Measurements from ENCODE around the gene PPEF2. TPM values are rescaled to one million over a fixed set of nuclear protein-coding genes. Genes with fewer than 3 reads are reported as not detected.
"Not testable (repeated sequence)": the region's sequence is repeated elsewhere in the genome, so short reads cannot be mapped to it uniquely, and the experiment has no call there.

PPEF2 gene
- total RNA-seq, 1 experiment from 2014 or later = not detected

DNA sequence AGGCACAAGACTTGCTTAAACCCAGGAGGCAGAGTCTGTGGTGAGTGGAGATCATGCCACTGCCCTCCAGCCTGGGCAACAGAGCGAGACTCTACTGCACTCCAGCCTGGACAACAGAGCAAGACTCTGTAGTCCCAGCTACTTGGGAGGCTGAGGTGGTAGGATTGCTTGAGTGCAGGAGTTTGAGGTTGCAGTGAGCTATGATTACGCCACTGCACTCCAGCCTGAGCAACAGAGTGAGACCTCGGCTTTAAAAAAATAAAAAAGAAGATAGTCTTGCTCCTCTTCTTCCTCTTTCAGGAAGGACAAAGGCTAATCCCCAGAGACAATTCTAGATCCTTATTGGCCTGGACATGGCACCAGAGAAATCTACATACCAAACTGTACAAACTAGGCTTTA is 5.7 kb upstream of the PPEF2 start:
- in situ Hi-C loops (cut with HindIII; ENCODE audit: low sequenced_read_pairs) = no loop called here
- no peak for DNase-seq (ENCODE audit: low spot score)

DNA sequence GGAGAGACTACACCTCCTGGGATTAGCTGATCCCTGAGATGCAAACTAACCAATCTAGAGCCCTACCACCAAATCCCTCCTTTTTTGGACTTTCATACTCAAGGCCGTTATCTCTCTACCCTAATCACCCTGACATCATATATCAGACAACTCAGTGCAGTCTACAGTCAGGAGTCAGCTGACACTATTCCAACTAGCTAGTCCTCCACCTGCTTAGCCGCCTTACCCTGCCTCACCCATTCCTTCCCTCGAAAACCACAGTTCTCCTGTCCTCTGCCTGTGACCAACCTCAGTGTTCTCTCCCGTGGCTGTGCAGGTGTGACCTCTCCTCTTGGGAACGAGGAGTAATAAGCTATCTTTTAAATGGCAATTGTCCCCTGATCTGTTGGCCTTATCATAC is 1.8 kb upstream of the PPEF2 start:
- in situ Hi-C loops (cut with HindIII; ENCODE audit: low sequenced_read_pairs) = no loop called here
- no peak for DNase-seq (ENCODE audit: low spot score)

DNA sequence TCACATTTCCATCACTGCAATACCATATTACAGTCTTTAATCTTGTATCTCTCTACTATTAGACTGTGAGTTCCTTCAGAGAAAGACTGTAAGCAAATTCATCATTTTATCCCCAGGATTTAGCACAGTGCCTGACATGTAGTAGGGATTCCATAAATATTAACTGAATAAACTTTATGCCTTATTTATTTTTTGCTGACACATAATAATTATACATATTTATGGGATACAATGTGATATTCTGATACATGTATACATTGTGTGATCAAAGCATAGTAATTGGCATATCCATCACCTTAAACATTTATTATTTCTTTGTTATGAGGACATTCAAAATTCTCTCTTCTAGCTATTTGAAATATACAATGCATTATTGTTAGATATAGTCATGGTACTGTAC is 3.7 kb downstream of the PPEF2 start:
- no peak for DNase-seq (ENCODE audit: low spot score)
- in situ Hi-C loops (cut with HindIII; ENCODE audit: low sequenced_read_pairs) = no loop called here

DNA sequence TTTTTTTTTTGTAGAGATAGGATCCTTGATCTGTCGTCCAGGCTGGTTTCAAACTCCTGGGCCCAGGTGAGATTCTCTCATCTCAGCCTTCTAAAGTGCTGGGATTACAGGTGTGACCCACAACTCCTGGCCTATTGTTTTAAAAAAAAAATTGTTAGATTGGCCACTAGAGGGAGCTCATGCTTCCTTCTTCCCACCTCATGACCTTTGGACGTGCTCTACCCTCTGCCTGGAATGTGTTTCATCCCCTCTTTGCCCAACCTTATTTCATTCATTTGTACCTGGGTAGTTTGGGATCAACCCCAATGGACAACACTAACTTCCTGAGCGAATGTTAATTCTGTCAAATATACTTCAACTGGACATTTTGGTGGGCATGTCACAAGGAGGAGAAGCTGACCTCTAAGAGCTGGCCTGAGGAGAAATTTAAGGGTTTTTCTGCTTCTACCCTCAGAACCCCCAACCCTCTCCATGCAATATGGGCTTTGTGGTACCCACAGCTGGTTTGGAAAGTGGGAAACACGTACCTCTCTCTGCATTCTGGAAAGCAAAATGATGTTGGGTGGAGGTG is 6.4 kb downstream of the PPEF2 start:
- peak; percentile 22 for DNase-seq (ENCODE audit: low spot score)
- in situ Hi-C loops (cut with HindIII; ENCODE audit: low sequenced_read_pairs) = no loop called here

DNA sequence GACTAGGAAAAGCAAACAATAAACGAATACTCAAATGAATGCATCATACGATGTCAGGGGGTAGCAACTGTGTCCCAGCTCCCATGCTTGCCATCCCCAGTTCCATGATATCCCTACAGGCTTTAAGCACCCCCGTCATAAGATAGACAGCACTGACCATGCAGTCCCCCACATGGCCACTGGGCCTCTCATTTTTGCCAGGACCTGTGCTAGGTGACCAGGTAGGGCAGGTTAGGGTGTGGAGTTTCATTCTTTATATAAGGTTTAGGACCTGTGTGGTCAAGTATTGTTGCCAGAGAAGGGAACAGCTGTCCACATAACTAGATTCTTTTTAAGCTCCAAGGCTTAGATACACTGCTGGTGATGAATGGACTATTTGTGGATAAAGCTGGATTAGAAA is 9.7 kb downstream of the PPEF2 start:
- no peak for DNase-seq (ENCODE audit: low spot score)
- in situ Hi-C loops (cut with HindIII; ENCODE audit: low sequenced_read_pairs) = no loop called here

DNA sequence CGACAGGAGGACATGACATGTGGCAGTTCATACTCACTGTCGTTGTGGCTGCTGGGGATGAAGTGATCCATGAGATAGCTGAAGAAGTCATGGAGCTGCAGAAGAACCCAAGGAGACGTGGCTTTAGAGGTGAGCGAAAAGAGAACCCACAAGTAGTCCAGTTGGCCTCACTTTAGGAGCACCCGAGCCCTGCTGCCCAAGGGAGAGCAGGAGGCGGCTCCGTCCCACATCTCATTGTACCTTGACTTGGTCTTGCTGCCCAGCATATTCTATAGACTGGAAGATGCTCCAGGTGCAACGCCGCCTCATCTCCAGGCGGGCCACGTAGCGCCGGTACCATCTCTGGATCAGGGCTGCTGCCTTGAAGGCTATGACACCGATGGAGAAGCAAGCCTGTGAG is 10.6 kb downstream of the PPEF2 start:
- in situ Hi-C loops (cut with HindIII; ENCODE audit: low sequenced_read_pairs) = no loop called here
- DNase-seq (ENCODE audit: low spot score) = no peak

DNA sequence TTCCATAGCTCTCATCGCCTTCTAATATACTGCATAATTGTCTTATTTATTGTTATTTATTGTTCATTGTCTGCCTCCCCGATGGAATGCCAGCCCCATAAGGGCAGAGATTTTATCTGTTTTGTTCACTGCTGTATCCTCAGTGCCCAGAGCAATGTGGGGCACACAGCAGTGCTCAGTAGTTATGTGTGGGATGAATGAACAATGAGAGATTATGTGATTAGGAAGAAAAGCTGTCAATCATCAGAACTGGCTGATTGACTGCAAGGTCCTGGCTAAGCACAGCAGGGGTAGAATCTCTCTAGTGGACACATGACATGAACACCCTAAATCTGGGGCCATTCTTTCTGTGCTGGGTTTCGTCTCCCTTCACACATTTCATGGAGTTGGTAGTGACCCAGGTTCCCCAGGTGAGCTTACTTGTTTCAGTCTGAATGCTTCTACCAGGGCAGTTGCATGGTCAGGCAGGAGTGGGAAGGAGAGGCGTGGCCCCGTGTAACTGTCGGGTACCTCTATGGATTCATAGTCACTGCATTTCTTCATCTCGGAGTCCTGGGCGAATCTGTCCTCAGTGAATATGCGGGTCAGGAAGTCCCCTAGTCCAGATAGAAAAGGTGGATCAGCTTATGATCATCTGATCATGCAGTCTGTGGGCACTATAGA is 12.6 kb downstream of the PPEF2 start:
- in situ Hi-C loops (cut with HindIII; ENCODE audit: low sequenced_read_pairs) = no loop called here
- no peak for DNase-seq (ENCODE audit: low spot score)

DNA sequence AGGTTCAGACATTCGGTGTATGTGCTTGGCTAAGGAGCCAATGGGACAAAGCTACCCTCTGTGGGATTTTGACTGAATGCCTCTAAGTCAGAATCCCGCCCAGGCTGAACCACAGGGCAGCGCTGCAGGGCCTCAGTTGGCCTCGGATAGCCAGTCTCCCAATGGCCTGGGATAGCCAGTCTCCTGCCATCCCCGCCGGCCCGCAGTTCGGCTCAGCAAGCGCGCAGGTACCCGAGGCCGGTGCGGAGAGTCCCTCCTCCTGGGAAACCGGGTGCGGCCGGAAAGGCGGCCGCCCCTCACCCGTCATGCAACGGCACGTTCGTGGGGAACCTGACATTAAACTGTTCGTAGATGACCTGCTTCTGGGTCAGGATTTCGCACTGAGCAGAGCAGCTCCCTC is 16.1 kb downstream of the PPEF2 start:
- no peak for DNase-seq (ENCODE audit: low spot score)
- in situ Hi-C loops (cut with HindIII; ENCODE audit: low sequenced_read_pairs) = no loop called here

DNA sequence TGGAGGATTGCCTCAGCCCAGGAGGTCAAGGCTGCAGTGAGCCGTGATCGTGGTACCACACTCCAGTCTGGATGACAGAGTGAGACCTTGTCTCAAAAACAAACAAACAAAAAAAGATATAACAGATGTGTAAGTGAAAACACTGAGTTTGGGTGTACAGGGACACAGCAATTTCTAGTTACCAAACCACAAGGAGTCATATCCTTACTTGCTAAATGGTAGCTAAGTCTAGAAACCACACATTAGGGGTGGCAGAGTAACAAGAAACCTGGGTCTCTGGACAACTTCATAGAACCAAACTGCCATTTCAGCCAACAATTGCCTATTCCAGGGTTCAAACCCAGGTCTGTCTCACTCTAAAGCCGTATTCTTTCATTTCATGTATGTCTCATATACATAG is 20.8 kb downstream of the PPEF2 start:
- in situ Hi-C loops (cut with HindIII; ENCODE audit: low sequenced_read_pairs) = no loop called here
- no peak for DNase-seq (ENCODE audit: low spot score)

DNA sequence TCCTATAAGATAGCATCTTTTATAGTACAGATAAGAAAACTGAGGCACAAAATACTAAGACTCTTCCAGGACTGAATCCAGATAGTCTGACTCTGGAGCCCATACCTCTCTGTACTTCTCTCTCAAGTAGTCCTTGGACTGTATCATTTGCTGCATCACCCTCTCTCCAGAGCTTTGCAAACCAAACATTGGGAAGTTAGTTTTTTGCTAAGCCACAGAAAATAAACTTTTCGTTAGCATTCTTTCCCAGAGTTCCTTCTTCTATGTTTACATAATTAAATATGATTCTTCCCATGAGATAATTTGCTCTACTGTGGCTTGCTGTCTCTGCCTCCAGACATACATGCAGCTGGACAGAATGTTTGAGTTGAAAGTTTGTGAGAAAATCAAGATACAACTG is 22.0 kb downstream of the PPEF2 start:
- in situ Hi-C loops (cut with HindIII; ENCODE audit: low sequenced_read_pairs) = no loop called here
- DNase-seq (ENCODE audit: low spot score) = no peak

DNA sequence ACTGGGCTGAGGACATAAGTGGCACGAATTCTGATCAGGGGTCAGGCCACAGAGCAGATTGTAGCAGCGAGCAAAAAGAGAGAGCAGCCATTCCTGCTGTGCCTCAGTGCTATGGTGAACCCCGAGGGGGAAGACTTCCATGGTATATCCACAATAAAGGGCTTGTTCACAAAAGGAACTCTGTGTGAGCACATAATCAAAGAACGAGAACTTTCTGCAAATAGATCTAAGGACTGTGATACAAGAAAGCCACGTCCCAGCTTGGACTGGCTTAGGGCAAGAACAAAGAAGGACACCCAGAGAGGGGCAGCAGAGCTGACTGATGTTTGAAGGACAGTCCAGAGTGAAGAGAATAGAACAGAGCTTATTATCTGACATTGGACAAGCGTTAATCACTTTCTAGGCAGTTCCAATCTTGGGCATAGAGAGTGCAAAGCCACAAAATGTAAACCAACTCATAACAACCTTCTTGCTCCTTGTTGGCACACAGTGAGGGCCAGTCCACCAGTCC is 24.0 kb downstream of the PPEF2 start:
- DNase-seq (ENCODE audit: low spot score) = no peak
- in situ Hi-C loops (cut with HindIII; ENCODE audit: low sequenced_read_pairs) = no loop called here

DNA sequence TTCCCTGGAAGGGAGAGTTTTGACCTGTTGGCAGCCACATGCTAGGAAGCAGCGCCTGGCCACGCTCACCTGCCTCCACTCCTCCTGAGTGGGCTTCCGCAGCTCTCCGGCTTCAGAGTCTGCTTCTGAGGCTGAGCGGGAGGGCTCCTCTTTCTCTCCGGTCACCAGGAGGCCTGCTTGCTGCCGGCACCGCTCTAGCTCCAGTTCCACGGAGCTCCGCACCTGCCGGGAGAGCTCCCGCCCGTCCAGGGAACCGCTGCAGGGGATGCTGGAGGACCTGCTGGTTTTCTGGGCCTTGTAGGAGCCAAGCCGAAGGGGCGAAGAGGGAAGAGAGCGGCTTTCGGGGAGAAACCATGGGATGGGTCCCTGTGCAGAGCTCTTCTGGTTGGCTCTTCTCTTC is 26.0 kb downstream of the PPEF2 start:
- DNase-seq (ENCODE audit: low spot score) = no peak

DNA sequence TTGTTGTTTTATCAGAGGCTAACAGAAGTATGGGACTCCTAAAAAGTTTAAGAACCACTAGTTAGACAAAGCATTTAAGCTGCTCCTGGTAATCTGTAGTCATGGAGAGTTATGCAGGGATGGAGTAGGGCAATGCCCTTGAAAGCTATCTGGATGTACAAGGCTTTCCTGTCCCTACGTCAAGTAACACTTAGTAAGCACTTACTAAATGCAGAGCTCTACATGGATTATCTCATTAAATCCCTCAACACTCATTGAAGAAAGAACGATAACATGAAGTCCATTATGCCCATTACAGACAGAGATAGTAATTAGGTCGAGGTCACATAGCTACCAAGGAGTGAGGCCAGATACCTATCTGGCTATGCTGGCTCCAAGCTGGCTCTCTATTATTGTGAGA is 33.2 kb downstream of the PPEF2 start:
- DNase-seq (ENCODE audit: low spot score) = no peak
- in situ Hi-C loops (cut with HindIII; ENCODE audit: low sequenced_read_pairs) = no loop called here

More for the DNA sequence above, 26.0 kb downstream of the PPEF2 start:
- in situ Hi-C loops (cut with HindIII; ENCODE audit: low sequenced_read_pairs) = no loop called here

DNA sequence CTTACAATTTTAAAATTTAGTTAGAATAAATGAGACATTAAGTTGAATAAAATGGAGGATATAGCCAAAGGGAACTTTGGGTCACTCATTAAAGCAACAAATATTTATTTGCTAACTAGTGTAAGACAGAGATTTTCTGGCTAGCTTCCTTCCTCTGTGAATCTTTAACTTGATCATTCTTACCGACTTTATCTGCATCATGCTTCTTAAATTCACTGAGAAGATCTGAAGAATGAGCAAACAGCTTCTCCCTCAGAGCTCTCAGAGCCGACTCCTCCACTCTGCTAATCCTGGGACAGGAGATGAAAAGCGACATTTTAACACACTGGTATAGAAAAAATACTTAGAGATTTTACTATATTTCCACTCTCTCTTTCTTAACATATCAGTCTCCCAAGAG is 35.1 kb downstream of the PPEF2 start:
- no peak for DNase-seq (ENCODE audit: low spot score)
- in situ Hi-C loops (cut with HindIII; ENCODE audit: low sequenced_read_pairs) = no loop called here

DNA sequence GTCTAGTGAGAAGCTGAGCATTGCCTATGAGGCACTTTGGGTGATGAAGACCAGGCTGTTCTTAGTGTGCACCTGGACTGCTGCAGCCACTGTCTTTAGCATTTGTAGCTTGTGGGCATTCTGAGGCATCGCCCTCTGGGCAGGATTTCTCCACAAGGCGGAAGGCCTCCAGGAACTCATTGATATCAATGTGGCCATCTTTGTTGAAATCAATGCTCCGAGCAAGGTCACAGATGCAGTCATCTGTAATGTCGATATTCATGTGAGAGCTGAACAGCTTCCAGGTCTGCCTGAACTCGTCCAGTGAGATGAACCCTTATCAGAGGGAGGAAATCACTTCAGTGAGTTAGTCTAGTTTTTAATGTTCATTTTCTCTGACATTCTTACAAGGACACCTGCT is 41.6 kb downstream of the PPEF2 start:
- in situ Hi-C loops (cut with HindIII; ENCODE audit: low sequenced_read_pairs) = no loop called here
- no peak for DNase-seq (ENCODE audit: low spot score)

DNA sequence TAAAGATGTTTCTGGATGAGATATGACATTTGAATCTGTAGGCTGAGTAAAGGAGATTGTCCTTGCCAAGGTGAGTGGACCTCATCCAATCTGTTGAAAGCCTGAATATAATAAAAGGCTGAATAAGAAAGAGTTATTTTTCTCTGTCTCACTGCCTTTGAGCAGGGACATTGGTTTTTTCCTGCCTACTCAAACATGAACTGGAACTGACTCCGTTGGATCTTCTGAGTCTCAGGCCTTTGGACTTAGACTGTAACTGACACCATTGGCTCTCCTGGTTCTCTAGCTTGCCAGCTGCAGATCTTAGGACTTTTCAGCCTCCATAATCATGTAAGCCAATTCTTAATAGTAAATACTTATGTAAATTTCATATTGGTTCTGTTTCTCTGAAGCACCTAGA is 43.5 kb downstream of the PPEF2 start:
- no peak for DNase-seq (ENCODE audit: low spot score)
- in situ Hi-C loops (cut with HindIII; ENCODE audit: low sequenced_read_pairs) = no loop called here

DNA sequence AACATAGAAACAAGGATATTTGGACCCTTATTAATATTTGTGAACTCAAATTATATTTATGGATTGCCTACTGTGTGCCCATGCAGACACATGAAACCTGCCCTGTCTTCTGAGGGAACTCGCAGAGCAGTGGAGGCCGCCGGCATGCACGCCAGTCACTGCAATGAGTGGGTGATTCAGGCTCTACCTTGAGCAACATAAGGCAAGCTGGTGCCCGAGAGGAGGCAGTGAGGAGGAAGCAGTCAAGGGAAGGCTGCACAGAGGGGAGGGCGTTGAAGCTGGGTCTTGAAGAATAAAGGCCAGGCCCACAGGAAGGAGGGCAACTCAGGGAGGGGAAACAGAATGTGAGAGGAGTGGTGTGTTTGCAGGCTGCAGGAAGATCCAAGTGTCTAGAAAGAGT is 52.8 kb downstream of the PPEF2 start:
- DNase-seq (ENCODE audit: low spot score) = no peak
- in situ Hi-C loops (cut with HindIII; ENCODE audit: low sequenced_read_pairs) = no loop called here

DNA sequence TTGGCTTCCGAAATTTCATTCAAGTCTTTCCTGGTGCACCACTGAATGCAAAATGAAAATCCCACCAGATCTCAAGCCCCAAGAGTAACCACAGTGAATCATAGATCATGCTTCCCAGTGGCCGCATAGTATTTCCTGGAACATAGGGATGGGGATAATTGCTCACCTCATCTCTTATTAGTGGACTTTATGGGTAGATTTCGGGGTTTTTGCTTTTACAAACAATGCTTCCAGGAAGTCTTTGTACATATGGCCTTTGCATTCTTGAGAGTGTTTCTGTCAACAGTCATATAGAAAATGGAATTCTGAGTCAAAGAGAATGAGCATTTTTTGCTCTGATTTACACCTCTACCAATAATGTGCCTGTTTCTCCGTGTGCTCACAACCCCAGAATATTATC is 53.4 kb downstream of the PPEF2 start:
- in situ Hi-C loops (cut with HindIII; ENCODE audit: low sequenced_read_pairs) = no loop called here
- no peak for DNase-seq (ENCODE audit: low spot score)

DNA sequence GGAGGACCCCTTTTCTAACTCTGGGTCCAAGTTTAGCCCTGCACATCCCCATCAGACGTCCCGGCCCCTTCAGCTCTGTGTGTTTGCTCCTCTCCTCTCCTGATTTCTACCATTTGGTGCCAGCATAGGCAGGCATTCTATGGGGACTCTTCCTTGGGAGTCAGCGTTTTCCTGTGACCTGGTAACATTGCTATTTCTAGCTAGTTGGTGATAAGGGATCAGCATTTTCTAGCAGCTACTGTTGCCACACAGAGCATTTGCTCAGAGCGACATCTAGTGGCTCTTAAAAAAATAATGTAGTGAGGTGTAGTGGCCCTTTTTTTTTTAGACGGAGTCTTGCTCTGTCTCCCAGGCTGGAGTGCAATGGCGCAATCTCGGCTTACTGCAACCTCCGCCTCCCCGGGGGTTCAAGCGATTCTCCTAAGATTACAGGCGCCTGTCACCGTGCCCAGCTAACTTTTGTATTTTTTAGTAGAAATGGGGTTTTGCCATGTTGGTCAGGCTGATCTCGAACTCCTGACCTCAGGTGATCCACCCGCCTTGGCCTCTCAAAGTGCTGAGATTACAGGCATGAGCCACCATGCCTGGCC is 54.0 kb downstream of the PPEF2 start:
- in situ Hi-C loops (cut with HindIII; ENCODE audit: low sequenced_read_pairs) = not testable (repeated sequence)
- DNase-seq (ENCODE audit: low spot score) = peak; percentile 70

DNA sequence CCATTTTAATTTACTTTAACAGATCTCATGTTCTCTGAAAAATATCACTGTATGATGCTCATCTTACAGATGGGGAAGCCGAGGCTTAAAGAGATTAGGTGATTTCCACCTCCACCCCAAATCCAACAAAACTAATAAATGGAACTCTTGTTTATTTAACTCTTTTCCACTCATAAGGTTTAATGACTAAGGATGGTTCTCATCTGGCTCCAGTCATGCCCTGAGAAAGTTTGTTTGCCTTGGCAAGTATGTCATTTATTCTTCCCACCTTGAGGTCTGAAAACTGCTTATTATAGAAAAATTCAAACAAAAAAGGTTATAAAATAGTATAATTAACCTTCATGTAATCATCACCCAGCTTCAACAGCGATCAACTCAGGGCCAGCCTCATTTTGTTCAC is 56.3 kb downstream of the PPEF2 start:
- in situ Hi-C loops (cut with HindIII; ENCODE audit: low sequenced_read_pairs) = no loop called here
- no peak for DNase-seq (ENCODE audit: low spot score)

DNA sequence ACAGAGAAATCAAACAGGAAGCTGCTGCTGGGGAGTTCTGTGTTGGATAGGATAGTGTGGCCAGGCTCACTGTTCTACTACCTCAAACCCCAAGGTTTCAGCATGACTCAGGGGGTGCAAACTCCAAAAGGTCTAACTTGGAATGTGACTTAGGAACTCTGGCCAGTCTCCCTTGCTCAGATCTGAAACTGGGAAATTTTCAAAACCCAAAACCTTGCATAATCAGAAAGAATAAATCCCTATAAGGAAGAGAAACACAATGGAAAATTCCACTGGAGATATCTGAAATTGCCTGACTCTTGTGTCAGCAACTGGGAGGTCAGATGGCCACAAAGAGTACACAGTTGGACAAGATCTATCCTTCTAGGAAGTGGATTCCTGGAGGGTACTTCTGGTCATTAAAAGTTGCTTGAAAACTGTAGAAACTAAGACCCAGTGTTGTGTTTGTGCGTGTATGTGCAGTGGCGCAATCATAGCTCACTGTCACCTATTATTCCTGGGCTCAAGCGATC is 58.0 kb downstream of the PPEF2 start:
- in situ Hi-C loops (cut with HindIII; ENCODE audit: low sequenced_read_pairs) = no loop called here
- no peak for DNase-seq (ENCODE audit: low spot score)

Measured in G401 (cell line).